ENCODE data around the gene RHOC. TPM values are rescaled to one million over a fixed set of nuclear protein-coding genes. Genes with fewer than 3 reads are reported as not detected.

The RHOC gene
- total RNA-seq, 4 donors from 2014 or later: 222 to 374 (median 324) TPM

DNA sequence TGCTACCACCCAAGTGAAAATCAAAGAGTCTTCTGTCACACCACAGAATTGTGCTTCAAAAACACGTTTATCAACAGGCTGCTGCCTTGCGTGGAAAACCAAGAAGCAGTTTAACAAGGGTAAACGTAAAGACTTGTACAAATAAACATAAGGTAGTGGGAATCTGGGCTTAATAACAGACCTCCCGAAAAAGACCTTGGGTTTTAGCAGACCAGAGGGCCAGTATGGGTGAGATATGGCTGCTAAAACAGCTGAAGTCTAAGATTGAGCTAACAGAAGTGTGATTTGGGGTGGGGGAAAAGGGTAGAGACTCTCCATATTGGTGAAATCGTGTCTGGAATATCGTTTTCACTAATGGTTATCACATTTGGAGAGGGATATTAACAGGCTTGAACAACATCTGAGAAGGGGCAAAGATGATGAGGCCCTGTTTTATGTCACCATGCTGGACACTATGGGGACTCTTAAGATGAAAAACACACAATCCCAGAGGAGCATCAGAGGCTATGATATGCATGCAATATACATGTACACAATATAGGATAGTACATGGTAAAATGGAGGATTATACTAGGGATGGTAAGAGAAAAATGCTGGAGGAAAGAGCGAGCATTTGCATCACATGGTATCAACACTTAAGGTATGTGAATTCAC, 31.1 kb downstream of the RHOC start:
- no peak for TF ChIP-seq EP300 (IDR thresholded peaks at IDR 0.05)
- TF ChIP-seq, protein P1, sequence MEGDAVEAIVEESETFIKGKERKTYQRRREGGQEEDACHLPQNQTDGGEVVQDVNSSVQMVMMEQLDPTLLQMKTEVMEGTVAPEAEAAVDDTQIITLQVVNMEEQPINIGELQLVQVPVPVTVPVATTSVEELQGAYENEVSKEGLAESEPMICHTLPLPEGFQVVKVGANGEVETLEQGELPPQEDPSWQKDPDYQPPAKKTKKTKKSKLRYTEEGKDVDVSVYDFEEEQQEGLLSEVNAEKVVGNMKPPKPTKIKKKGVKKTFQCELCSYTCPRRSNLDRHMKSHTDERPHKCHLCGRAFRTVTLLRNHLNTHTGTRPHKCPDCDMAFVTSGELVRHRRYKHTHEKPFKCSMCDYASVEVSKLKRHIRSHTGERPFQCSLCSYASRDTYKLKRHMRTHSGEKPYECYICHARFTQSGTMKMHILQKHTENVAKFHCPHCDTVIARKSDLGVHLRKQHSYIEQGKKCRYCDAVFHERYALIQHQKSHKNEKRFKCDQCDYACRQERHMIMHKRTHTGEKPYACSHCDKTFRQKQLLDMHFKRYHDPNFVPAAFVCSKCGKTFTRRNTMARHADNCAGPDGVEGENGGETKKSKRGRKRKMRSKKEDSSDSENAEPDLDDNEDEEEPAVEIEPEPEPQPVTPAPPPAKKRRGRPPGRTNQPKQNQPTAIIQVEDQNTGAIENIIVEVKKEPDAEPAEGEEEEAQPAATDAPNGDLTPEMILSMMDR (IDR thresholded peaks at IDR 0.05): no peak
- TF ChIP-seq POLR2A (IDR thresholded peaks at IDR 0.05; ENCODE audit: low read depth): no peak
- no peak for TF ChIP-seq POLR2AphosphoS5 (IDR thresholded peaks at IDR 0.05)
- Histone ChIP-seq H3K27me3 (no peaks in the 10 kb centered on the region), H3K9me3 (no peaks in the 10 kb centered on the region), H3K4me1 (peaks cover 24 to 37% (median 32%) of the 10 kb centered on the region in 4 donors), H3K4me3 (peak overlapping the region; percentile 63 to 96 (median 71)), H3K27ac (replicated peaks in 1 of 4) (peak overlapping the region; percentile 85 to 93 (median 91)), H3K36me3 (peaks cover 0 to 11% (median 5%) of the 10 kb centered on the region in 4 donors)
- intact Hi-C loops (cut with DNase I): no loop called here
- WGBS: 36% methylated on average over 7 of the region's 7 CpGs
- DNase-seq (ENCODE audit: extremely low spot score): no peak

DNA sequence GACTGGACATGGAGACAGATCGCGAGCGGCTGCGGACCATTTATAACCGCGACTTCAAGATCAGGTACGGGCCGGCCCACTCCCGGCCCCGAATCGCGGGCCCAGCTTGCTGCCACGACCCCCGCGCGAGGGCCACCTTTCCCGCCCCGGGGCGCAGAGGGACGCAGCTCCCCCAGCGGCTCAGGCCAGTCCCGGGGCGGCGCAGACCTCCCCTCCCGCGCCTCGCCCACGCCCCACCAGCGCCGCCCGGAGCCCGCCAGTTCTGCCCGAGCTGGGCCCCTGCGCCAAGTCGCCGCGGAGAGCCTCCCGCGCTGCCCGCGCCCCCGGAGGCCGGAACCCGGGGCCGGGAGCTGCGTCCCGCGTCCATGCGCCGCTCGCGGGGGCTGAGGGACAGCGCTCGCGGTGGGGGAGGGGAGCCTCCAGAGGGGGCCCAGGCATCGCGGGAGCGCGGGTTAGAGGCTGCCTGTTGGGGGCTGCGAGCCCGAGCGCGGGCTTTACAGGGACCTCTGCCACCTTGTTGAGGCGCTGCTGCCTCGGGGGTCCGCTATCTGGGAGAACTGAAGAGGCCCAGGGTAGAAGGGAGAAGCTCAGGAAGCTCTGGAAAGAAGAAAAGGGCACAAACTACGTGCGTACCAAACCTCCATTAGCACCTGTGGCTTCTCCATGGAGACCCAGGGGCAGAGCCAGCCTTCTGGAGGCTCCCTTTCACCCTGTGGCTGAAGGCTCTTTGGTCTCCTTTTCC, 31.8 kb downstream of the RHOC start:
- peaks cover 4 to 18% (median 11%) of the 10 kb centered on the region in 4 donors for H3K36me3 ChIP-seq
- H3K27ac ChIP-seq (replicated peaks in 1 of 4): peak overlapping the region; percentile 85 to 93 (median 91)
- WGBS: 0% methylated on average over 4 of the region's 68 CpGs
- peak overlapping the region; percentile 63 to 96 (median 71) for H3K4me3 ChIP-seq
- peaks cover 24 to 37% (median 32%) of the 10 kb centered on the region in 4 donors for H3K4me1 ChIP-seq
- DNase-seq (ENCODE audit: extremely low spot score): no peak
- no peaks in the 10 kb centered on the region for H3K9me3 ChIP-seq
- TF ChIP-seq, protein P1 (IDR thresholded peaks at IDR 0.05): peak; percentile 23 to 27 (median 24)
- TF ChIP-seq EP300 (IDR thresholded peaks at IDR 0.05): no peak
- TF ChIP-seq POLR2AphosphoS5 (IDR thresholded peaks at IDR 0.05): no peak
- intact Hi-C loops (cut with DNase I): loop anchor here (5.0 kb wide), 1 partner anchor 32 kb away; the partner anchor contains the start of gene RHOC
- H3K27me3 ChIP-seq: no peaks in the 10 kb centered on the region

DNA sequence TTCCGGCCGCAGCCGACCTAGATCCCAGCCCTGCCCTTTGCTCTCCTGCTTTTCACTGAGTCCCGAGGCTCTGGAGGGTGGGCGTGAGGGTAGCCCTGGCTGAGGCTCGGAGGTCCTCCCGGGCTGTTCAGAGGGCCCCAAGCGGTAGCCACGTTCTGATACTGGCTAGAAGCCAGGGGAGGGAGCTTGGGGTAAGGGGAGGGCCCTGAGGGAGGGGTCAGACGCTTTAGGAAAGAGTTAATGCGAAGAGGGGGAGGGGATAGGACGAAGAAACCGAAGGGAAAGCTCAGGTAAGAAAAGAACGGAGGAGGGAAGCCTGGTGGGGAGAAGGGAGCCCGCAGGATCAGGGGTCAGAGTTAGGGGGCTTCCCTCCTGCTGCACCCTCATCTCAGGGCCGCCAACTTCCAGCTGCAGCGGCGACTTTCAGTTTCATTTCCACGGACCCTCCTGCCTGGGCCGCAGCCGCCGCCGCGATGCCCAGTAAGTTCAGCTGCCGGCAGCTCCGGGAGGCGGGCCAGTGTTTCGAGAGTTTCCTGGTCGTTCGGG, 32.4 kb downstream of the RHOC start, which contains the start of gene MOV10:
MOV10 (plus strand) TSS at position 220 of the 546 bp plus-strand sequence; CDS start at position 474, 254 bp downstream.
- peak within 1 kb of the TSS; percentile 63 to 96 (median 71) for H3K4me3 ChIP-seq
- TF ChIP-seq, protein P1 (IDR thresholded peaks at IDR 0.05): no peak
- no peak for TF ChIP-seq EP300 (IDR thresholded peaks at IDR 0.05)
- peak; percentile 31 to 48 for TF ChIP-seq POLR2AphosphoS5 (IDR thresholded peaks at IDR 0.05)
- peaks cover 24 to 37% (median 32%) of the 10 kb centered on the region in 4 donors for H3K4me1 ChIP-seq
- H3K27me3 ChIP-seq: no peaks in the 10 kb centered on the region
- DNase-seq (ENCODE audit: extremely low spot score): peak; percentile 95
- H3K9me3 ChIP-seq: no peaks in the 10 kb centered on the region
- peaks cover 10 to 25% (median 17%) of the 10 kb centered on the region in 4 donors for H3K36me3 ChIP-seq
- intact Hi-C loops (cut with DNase I): loop anchor here (5.0 kb wide), 1 partner anchor 33 kb away; the partner anchor contains the start of gene RHOC
- 1% methylated on average over 24 of the region's 30 CpGs for WGBS
- peak within 1 kb of the TSS; percentile 85 to 93 (median 91) for H3K27ac ChIP-seq (replicated peaks in 1 of 4)

DNA sequence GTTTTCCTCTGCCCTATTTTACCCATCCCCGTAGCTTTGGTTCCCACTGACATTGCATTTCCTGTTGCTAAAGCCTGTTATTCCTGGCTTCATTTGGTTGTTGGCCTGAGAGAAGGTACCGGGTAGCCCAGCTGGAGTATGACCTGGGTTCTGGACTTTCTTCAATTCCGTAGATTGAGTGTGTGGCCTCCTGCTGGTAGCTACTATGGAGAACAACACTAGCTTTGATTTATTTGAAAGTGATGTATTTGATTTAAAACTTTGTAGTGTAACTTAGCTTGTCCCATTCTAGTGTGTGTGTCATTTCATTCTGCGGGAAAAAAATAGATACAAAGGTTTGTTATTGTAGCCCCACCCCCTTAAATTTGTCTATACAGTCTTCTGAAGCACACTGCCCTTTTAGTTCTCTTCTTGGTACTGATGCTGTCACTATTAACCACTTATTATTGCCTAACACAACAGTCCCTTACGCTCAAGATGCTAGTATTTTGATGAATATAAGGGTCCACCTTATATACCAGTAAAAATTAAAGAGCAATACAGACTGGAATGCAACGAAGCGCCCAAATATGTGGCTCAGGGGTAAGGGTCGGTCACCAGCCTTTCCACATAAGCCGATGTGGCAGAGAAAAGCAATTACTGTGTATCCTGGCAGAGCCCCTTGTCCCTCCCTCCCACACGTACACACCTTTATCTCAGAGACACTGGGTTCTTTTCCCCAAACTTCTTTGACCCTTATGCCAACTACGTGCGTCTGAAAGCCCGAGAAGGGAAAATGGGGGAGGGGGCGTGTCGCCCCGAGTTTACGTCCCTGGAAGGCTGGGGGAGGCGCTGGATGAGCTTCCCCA, 33.1 kb downstream of the RHOC start:
- DNase-seq (ENCODE audit: extremely low spot score): no peak
- intact Hi-C loops (cut with DNase I): loop anchor here (5.0 kb wide), 1 partner anchor 33 kb away; the partner anchor contains the start of gene RHOC
- Histone ChIP-seq H3K4me3 (peak overlapping the region; percentile 63 to 96 (median 71)), H3K27ac (replicated peaks in 1 of 4) (peak overlapping the region; percentile 85 to 93 (median 91)), H3K4me1 (peaks cover 24 to 37% (median 32%) of the 10 kb centered on the region in 4 donors), H3K9me3 (no peaks in the 10 kb centered on the region), H3K27me3 (no peaks in the 10 kb centered on the region), H3K36me3 (peaks cover 12 to 32% (median 24%) of the 10 kb centered on the region in 4 donors)
- TF ChIP-seq, protein P1 (IDR thresholded peaks at IDR 0.05): peak; percentile 29 to 56 (median 54)
- TF ChIP-seq POLR2AphosphoS5 (IDR thresholded peaks at IDR 0.05): no peak
- 3% methylated on average over 17 of the region's 18 CpGs for WGBS
